T1000 (cell line): ENCODE data around the gene ARL10.

ENCODE experiments used
- DNase-seq: peaks from one replicate; lab custom pipeline; 2025; ENCODE audit warnings: mixed read lengths; lab: John Stamatoyannopoulos, UW

Gene ARL10

DNA sequence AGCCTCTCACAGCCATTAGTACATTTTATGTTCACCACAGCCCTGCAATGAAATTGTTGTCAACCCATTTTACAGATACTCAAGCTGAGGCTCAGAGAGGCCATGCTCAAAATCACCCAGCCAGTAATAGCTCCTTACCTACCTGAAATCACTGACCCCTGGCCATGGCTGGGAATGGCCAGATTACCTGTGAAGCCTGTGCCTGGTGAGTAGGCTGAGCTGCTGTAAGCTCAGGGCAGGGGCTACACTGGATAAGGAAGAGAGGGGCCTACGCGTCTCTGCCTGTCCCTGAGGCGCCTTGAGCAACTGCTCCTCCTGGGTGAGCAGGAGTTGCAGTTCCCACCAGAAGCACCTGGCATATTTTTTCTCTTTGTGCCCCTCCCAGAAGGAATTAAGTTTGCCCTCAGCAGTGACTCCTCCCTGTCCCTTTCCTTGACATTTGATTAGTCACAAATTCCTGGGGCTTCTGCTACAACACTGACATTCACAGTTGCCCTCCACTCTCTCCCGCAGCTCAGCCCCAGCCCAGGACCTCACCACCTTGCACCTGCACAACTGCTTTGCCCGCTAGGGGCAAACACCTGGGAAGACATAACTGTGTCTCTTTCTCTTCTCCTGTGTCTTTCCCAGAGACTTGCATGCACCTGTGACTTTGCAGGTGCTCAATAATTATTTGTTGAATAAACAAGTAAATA is 45.3 kb downstream of the ARL10 start:
- no peak for DNase-seq

GRCh38 chr5:176412517-176413254 is 47.4 kb downstream of the ARL10 start:
- no peak for DNase-seq

- DNase-seq: no peak
These were observed 47.9 kb downstream of the ARL10 start for GRCh38 chr5:176413255-176413565.

DNA sequence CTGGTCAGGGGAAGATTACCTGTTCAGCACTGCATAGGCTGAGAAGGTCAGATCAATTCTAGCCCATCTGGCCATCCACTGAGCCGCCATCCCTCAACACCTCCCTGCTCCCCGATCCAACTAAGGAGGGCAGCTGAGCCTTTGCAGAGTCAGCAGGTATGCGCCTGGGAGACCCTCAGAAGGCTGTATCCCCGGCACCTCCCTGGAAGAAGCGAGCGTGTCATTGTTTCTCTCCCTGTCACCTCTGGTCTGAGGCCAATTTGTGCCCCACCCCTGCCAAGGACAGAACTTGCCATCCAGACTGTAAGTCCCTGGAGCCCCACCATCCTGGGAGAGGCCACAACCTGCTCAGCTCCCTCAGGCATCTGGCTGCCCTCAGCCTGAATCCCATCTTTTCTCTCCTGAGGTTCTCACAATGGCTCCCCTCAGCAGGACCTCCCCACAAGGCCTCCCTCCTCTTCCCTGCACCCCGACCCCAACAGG is 48.5 kb downstream of the ARL10 start:
- DNase-seq: no peak

GRCh38 chr5:176414704-176415103 is 49.4 kb downstream of the ARL10 start:
- DNase-seq: no peak

- no peak for DNase-seq
These were observed 50.1 kb downstream of the ARL10 start for GRCh38 chr5:176415240-176415951.

DNA sequence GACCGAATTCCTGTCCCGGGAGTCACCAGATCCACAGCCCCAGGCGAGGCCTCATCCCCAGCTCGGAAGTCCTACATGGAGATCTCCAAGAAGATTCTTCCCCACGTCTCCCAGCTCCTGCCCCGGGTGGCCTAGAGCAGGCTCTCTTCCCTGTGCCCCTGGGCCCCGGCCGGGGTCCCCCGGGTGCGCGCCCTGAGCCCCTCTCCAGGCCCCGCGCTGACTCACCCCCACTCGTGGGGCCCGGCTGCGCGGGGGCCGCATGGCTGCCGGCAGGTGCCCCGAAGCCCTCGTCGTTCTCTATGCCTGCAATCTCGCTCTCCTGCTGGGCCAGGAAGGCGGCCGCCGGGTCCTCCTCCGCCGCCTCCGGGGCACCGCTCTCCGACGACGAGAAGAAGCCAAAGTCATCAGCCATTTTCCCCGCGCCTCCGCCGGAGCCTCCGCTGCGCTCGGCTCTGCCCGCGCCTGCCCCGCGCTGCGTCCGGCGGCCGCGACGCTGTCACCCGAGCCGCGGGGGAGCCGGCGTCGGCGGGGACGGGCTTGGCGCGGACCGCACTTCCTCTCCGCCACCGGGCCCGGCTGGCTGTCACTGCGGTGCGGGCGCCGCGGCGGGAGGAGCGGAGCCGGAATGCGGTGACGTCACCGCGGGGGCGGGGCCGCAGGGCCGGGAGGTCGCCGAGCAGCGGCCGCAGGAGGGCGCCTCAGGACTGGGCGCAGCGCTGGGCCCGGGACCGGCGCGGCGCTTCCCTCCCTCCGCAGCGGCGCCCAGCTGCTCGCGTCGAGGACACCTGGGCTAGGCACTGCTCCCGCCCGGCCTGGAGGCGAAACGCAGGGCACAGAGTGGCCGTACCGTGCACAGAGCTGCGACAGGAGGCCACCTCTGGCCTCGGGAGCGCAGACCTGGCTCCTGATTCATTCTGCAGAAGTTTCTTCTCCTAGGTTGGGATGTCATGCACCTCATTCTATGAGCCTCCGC is 51.0 kb downstream of the ARL10 start, which contains the start of gene CLTB:
TSS of gene CLTB (minus strand) at position 588 of the 973 bp plus-strand sequence. CDS start at position 412, 176 bp downstream.
- DNase-seq: peak; percentile 75

DNA sequence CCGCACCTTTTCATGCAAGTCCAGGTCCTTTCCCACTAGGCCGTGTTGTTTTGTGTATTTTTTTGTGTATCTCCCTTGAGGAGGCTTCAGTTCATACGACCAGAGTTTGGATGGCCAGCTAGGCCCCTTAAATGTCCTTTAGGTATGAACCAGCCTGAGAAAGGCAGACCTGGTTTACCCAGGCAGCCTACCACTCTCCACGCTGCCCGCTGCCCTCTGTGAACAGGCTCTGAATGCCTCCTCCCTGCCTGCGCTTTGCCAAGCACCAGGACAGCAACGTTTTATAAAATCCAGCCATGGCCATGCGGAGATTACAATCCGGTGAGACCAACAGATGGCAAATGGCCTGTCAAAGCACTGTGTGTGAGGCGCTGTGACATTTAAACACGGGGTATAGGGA is 51.7 kb downstream of the ARL10 start:
- no peak for DNase-seq

DNA sequence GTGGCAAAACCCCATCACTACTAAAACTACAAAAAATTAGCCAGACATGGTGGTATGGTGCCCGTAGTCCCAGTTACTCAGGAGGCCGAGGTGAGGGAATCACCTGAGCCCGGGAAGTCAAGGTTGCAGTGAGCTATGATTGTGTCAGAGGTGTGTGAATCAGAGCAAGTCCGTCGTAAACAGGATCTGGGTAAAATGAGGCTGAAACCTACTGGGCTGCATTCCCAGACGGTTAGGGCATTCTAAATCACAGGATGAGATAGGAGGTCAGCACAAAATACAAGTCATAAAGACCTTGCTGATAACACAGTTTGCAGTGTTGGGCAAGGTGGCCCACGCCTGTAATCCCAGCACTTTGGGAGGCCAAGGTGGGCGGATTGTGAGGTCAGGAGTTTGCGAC is 53.0 kb downstream of the ARL10 start:
- no peak for DNase-seq

DNA sequence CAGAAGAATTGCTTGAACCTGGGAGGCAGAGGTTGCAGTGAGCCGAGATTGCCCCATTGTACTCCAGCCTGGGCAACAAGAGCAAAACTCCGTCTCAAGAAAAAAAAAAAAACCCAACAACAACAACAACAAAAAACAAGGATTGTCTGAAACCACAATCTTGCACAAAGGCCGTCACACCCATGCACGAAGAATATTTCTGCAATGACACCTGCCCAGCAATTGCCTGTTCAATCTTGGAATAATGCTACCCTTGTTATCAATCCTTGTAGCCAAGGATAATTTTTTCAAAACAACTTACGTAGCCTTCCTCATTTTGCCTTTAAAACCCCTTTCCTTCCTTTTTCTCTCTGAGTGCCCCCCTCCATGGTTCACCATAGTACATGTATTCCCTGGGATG is 54.8 kb downstream of the ARL10 start:
- DNase-seq: no peak

DNA sequence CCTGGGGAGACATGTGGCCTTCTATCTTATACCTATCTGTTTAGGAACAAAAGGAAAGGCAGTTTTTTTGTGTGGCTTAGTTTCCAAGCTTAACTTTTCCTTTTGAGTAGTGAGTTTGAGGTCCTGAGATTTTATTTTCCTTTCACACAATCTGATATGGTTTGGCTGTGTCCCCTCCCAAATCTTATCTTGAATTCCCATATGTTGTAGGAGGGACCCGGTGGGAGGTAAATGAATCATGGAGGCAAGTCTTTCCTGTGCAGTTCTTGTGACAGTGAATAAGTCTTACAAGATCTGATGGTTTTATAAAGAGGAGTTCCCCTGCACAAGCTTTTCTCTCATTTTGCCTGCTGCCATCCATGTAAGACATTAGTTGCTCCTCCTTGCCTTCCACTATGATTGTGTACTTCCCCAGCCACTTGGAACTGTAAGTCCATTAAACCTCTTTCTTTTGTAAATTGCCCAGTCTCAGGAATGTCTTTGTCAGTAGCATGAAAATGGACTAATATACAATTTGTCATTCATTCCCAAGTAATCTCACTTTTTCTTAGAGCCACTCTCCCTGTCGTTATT is 55.8 kb downstream of the ARL10 start:
- no peak for DNase-seq

GRCh38 chr5:176424181-176424580 is 58.9 kb downstream of the ARL10 start:
- no peak for DNase-seq

- no peak for DNase-seq
These were observed 59.9 kb downstream of the ARL10 start for GRCh38 chr5:176425138-176425537.

DNA sequence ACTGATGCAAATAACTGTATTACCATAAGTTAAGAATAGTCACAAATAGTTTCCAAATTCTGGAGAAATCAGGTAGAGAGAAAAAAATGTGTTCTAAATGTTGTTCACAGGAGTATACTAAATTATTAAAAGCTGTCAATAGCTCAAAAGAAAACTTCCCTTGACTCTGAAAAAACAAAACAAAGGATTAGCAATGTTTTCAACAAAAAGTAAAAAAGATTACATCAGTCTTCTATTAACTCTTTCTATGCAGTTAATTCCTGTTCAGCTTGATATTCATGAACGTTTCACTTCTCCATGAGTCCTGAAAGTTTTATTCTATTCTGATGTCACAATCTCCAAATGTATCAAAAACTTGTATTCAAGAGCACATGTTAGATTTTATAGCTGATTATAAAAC is 60.5 kb downstream of the ARL10 start:
- DNase-seq: no peak

DNA sequence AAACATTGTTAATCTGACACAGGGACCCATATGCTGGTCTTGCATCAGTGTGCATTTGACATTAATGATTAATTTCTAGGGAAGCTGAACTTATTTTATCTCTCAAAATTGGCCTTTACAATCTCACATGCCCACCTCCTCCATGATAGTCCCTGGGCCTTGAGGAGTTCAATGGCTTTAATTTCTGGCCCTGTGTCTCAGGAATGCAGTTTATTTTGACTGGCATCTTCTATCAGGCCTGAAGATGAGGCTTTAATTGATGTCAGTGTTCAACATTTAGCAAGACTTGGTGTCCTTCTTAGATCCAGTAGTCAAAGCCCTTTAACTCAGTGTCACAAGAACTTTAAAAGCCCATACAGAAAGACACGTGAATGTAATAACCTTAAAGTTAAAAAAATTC is 61.6 kb downstream of the ARL10 start:
- no peak for DNase-seq

- no peak for DNase-seq
These were observed 62.7 kb downstream of the ARL10 start for GRCh38 chr5:176427971-176428370.

DNA sequence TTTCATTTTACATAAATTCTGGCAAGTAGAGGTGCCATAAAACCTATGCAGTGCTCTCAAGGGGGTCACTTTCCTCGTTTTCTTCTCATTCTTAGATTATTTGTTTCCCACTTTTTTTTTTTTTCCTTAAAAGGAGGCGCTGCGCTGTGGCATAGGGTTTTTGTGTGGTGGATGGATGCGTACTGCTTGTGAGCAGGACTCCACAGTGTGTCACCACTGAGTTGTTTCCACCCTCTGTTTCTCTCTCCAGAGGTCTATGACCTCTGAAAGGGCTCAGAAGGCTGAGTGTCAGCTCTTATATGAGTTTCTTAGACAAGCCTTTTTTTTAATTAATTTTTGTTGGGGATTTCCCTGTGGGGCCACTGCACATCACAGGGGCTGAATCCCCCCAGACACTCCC is 64.7 kb downstream of the ARL10 start:
- DNase-seq: no peak
